ENCODE results near the gene SLC9A2. TPM values are rescaled to one million over a fixed set of nuclear protein-coding genes. Genes with fewer than 3 reads are reported as not detected.

Gene SLC9A2
- polyA plus RNA-seq, 3 donors, result not detected

GRCh38 chr2:102674370-102674769 lies 55.0 kb downstream of the SLC9A2 start:
- no peak overlapping the region for H2AFZ ChIP-seq (ENCODE audit: insufficient read depth, low read depth, low read length, poor library complexity, severe bottlenecking)
- WGBS (ENCODE audit: insufficient coverage), result no CpG with 5 or more reads among the region's 2 CpGs

GRCh38 chr2:102674836-102675235 lies 55.5 kb downstream of the SLC9A2 start:
- H2AFZ ChIP-seq (ENCODE audit: insufficient read depth, low read depth, low read length, poor library complexity, severe bottlenecking), result no peak overlapping the region
- Mint-ChIP-seq H3K4me1 (peaks cover 5% of the 10 kb centered on the region), H3K36me3 (no peaks in the 10 kb centered on the region), H3K4me3 (no peak overlapping the region), H3K27me3 (ENCODE audit: low read depth in 3 of 3) (peaks cover 0 to 1% (median 0%) of the 10 kb centered on the region in 3 donors), H3K9me3 (no peaks in the 10 kb centered on the region), H3K27ac (no peak overlapping the region)
- no peak overlapping the region for H3K4me2 ChIP-seq (replicated peaks; ENCODE audit: extremely low read depth, low read length, poor library complexity, severe bottlenecking)
- no peak overlapping the region for H3K9ac ChIP-seq (ENCODE audit: insufficient read depth, low read length, poor library complexity, severe bottlenecking)
- no peaks in the 10 kb centered on the region for H3K79me2 ChIP-seq (ENCODE audit: insufficient read depth, low read length)
- intact Hi-C loops (cut with micrococcal nuclease), result no loop called here
- DNase-seq, result no peak
- no peaks in the 10 kb centered on the region for H3K9me3 ChIP-seq (replicated peaks in 1 of 2; ENCODE audit: control insufficient read depth in 1 of 2, insufficient read depth in 1 of 2, low read length in 2 of 2)
- TF ChIP-seq CTCF (IDR thresholded peaks at IDR 0.05), result no peak
- H3K27me3 ChIP-seq (ENCODE audit: control insufficient read depth in 2 of 2, insufficient read depth in 2 of 2, low read length in 2 of 2), result no peaks in the 10 kb centered on the region
- H3K27ac ChIP-seq (ENCODE audit: low read depth in 1 of 2, low read length in 2 of 2), result no peak overlapping the region
- H4K20me1 ChIP-seq (ENCODE audit: insufficient read depth, low read length), result no peaks in the 10 kb centered on the region
- peaks cover 0 to 2% of the 10 kb centered on the region in 2 donors for H3K4me1 ChIP-seq (ENCODE audit: control insufficient read depth in 1 of 2, insufficient read depth in 2 of 2, low read length in 2 of 2)
- H3K4me3 ChIP-seq (replicated peaks in 1 of 3; ENCODE audit: low read depth in 2 of 3, low read length in 3 of 3), result no peak overlapping the region
- H3K36me3 ChIP-seq (replicated peaks in 1 of 2; ENCODE audit: control insufficient read depth in 1 of 2, insufficient read depth in 2 of 2, low read length in 2 of 2), result no peaks in the 10 kb centered on the region
- WGBS (ENCODE audit: insufficient coverage), result 93% methylated on average over 3 of the region's 4 CpGs

More at GRCh38 chr2:102674370-102674769, 55.0 kb downstream of the SLC9A2 start:
- Mint-ChIP-seq H3K4me1 (peaks cover 5% of the 10 kb centered on the region), H3K4me3 (no peak overlapping the region), H3K27ac (peak overlapping the region in 1 of 7 donors; percentile 30), H3K9me3 (no peaks in the 10 kb centered on the region), H3K27me3 (ENCODE audit: low read depth in 3 of 3) (peaks cover 0 to 1% (median 0%) of the 10 kb centered on the region in 3 donors), H3K36me3 (no peaks in the 10 kb centered on the region)
- Histone ChIP-seq H3K9me3 (replicated peaks in 1 of 2; ENCODE audit: control insufficient read depth in 1 of 2, insufficient read depth in 1 of 2, low read length in 2 of 2) (no peaks in the 10 kb centered on the region), H3K9ac (ENCODE audit: insufficient read depth, low read length, poor library complexity, severe bottlenecking) (no peak overlapping the region), H3K27me3 (ENCODE audit: control insufficient read depth in 2 of 2, insufficient read depth in 2 of 2, low read length in 2 of 2) (no peaks in the 10 kb centered on the region), H3K36me3 (replicated peaks in 1 of 2; ENCODE audit: control insufficient read depth in 1 of 2, insufficient read depth in 2 of 2, low read length in 2 of 2) (no peaks in the 10 kb centered on the region), H3K4me1 (ENCODE audit: control insufficient read depth in 1 of 2, insufficient read depth in 2 of 2, low read length in 2 of 2) (peaks cover 0 to 2% of the 10 kb centered on the region in 2 donors), H3K4me2 (replicated peaks; ENCODE audit: extremely low read depth, low read length, poor library complexity, severe bottlenecking) (no peak overlapping the region), H3K4me3 (replicated peaks in 1 of 3; ENCODE audit: low read depth in 2 of 3, low read length in 3 of 3) (no peak overlapping the region), H3K79me2 (ENCODE audit: insufficient read depth, low read length) (no peaks in the 10 kb centered on the region), H4K20me1 (ENCODE audit: insufficient read depth, low read length) (no peaks in the 10 kb centered on the region), H3K27ac (ENCODE audit: low read depth in 1 of 2, low read length in 2 of 2) (no peak overlapping the region)
- DNase-seq, result no peak
- TF ChIP-seq CTCF (IDR thresholded peaks at IDR 0.05), result no peak
- intact Hi-C loops (cut with micrococcal nuclease), result no loop called here
